HL-60 (cell line): ENCODE measurements around the gene NR3C2.

Source experiments
- CTCF ChIP-seq: IDR thresholded peaks from one replicate; pipeline ENCODE4 v1.5.1; 2011; ENCODE audit warnings: low read length, control low read depth, inconsistent platforms; ENCODE audit not compliant: insufficient read depth
- GABPA ChIP-seq: IDR thresholded peaks from 2 replicates; pipeline ENCODE4 v1.6.1; 2012; ENCODE audit warnings: low read depth
- POLR2AphosphoS5 ChIP-seq: IDR thresholded peaks from 2 replicates; pipeline ENCODE4 v1.6.1; 2012; ENCODE audit warnings: low read depth
- SPI1 ChIP-seq: IDR thresholded peaks from 2 replicates; pipeline ENCODE4 v1.6.1; 2012; ENCODE audit warnings: low read depth, mild to moderate bottlenecking, borderline replicate concordance
- TF ChIP-seq, protein P1 (sequence below): IDR thresholded peaks from 2 replicates; pipeline ENCODE4 v1.6.1; 2012; ENCODE audit warnings: low read depth; ENCODE audit not compliant: insufficient replicate concordance

GRCh38 chr4:148312956-148313490, 129.2 kb downstream of the NR3C2 start:
- TF ChIP-seq POLR2AphosphoS5 (no peak), CTCF (no peak), SPI1 (no peak), GABPA (no peak)
- TF ChIP-seq, protein P1, sequence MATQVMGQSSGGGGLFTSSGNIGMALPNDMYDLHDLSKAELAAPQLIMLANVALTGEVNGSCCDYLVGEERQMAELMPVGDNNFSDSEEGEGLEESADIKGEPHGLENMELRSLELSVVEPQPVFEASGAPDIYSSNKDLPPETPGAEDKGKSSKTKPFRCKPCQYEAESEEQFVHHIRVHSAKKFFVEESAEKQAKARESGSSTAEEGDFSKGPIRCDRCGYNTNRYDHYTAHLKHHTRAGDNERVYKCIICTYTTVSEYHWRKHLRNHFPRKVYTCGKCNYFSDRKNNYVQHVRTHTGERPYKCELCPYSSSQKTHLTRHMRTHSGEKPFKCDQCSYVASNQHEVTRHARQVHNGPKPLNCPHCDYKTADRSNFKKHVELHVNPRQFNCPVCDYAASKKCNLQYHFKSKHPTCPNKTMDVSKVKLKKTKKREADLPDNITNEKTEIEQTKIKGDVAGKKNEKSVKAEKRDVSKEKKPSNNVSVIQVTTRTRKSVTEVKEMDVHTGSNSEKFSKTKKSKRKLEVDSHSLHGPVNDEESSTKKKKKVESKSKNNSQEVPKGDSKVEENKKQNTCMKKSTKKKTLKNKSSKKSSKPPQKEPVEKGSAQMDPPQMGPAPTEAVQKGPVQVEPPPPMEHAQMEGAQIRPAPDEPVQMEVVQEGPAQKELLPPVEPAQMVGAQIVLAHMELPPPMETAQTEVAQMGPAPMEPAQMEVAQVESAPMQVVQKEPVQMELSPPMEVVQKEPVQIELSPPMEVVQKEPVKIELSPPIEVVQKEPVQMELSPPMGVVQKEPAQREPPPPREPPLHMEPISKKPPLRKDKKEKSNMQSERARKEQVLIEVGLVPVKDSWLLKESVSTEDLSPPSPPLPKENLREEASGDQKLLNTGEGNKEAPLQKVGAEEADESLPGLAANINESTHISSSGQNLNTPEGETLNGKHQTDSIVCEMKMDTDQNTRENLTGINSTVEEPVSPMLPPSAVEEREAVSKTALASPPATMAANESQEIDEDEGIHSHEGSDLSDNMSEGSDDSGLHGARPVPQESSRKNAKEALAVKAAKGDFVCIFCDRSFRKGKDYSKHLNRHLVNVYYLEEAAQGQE, result no peak
